Epithelial cell of esophagus (primary cell): ENCODE measurements around the gene IFI27L1.

Source experiments
- DNase-seq: peaks from one replicate; pipeline ENCODE4 v3.0.0; 2010; ENCODE audit warnings: low read depth
- H3K4me3 ChIP-seq: 2 replicates; pipeline ENCODE4 v1.5.1; 2011; ENCODE audit warnings: mild to moderate bottlenecking, low read length, control low read depth
- TF ChIP-seq, protein P1 (sequence below): IDR thresholded peaks from 2 replicates; pipeline ENCODE4 v1.5.1; 2011; ENCODE audit warnings: low read depth, mild to moderate bottlenecking, low read length, control low read depth, inconsistent platforms; ENCODE audit not compliant: insufficient read depth; ENCODE audit errors: missing control alignments

Gene IFI27L1

GRCh38 chr14:94120667-94121340, 39.7 kb downstream of the IFI27L1 start:
- TF ChIP-seq, protein P1, sequence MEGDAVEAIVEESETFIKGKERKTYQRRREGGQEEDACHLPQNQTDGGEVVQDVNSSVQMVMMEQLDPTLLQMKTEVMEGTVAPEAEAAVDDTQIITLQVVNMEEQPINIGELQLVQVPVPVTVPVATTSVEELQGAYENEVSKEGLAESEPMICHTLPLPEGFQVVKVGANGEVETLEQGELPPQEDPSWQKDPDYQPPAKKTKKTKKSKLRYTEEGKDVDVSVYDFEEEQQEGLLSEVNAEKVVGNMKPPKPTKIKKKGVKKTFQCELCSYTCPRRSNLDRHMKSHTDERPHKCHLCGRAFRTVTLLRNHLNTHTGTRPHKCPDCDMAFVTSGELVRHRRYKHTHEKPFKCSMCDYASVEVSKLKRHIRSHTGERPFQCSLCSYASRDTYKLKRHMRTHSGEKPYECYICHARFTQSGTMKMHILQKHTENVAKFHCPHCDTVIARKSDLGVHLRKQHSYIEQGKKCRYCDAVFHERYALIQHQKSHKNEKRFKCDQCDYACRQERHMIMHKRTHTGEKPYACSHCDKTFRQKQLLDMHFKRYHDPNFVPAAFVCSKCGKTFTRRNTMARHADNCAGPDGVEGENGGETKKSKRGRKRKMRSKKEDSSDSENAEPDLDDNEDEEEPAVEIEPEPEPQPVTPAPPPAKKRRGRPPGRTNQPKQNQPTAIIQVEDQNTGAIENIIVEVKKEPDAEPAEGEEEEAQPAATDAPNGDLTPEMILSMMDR = no peak
- peak; percentile 53 for DNase-seq
- no peak overlapping the region for H3K4me3 ChIP-seq

- TF ChIP-seq, protein P1 = no peak
- no peak overlapping the region for H3K4me3 ChIP-seq
- DNase-seq = no peak
Measured at GRCh38 chr14:94121485-94121884, 40.4 kb downstream of the IFI27L1 start.

- H3K4me3 ChIP-seq = no peak overlapping the region
- TF ChIP-seq, protein P1 = no peak
- DNase-seq = no peak
Measured at GRCh38 chr14:94122438-94122837, 41.3 kb downstream of the IFI27L1 start.

DNA sequence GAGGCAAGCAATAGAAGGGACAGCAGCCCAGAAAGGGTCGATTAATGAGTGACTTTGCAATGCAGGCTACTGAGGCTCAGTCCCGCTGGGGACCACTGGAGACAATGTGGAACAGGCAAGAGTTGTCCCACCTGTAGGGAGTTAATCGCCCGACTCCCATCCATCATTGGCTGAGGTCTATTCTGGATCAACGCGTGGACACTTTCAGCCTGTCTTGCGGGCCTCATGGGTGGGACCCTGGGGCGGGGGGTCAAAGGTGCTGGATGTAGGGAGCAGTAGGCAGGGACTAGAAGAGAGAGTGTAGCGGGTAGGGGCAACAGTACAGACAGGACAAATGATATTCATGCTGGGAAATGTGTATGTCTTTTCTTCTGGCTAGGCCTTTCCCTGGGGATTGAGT, 42.2 kb downstream of the IFI27L1 start:
- TF ChIP-seq, protein P1 = no peak
- no peak overlapping the region for H3K4me3 ChIP-seq
- no peak for DNase-seq

DNA sequence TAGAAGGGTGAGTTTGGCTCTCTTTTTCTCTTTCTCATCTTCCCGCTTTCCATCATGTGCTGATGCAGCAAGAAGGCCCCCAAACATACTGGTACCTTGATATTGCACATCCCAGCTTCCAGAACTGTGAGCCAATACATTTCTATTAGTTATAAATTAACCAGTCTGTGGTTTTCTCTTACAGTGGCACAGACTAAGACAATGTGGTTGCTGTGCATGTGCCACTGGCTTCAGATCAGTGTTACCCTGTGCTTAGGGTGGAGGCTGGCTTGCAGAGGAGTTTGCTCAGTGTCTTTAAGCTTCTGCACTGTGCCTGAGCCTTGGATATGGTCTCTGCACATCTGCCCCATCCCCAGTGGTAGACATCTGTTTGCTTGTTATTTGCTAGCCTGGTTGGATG, 42.8 kb downstream of the IFI27L1 start:
- TF ChIP-seq, protein P1 = no peak
- no peak for DNase-seq

DNA sequence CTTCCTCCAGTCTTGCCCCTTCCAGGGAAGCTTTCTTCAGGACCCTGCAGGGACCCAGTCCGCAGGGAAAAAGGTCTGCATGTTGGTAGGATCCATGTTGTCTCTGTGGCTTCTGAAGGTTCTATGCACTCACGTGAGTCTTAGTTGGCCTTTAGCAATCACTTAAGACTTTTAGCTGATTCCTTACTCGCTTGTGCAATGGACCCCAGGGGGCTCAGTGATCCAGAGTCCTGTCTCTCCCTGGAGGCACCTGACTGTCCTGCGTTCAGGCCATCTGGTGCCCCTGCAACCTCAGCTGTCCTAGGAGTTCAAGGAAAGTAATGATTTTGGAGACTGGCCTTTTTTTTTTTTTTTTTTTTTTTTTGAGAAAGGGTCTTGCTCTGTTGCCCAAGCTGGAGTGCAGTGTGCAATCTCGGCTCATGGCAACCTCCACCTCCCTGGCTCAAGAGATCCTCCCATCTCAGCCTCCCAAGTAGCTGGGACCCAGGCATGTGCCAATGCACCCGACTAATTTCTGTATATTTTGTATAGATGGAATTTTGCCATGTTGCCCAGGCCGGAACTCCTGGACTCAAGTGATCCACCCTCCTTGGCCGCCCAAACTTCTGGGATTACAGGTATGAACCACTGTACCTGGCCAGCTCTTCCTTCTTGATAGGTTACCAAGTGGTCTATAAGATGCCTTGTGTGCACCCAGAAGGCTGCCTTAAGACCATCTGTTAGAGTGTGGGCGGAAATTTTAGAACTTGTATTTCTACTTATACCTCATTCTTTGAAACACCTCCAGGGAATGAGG, 43.7 kb downstream of the IFI27L1 start:
- DNase-seq = peak; percentile 22
- H3K4me3 ChIP-seq = no peak overlapping the region
- TF ChIP-seq, protein P1 = no peak

More for the DNA sequence above, 42.8 kb downstream of the IFI27L1 start:
- no peak overlapping the region for H3K4me3 ChIP-seq
